SJCRH30 (cell line): ENCODE results near the gene CMIP. TPM values are rescaled to one million over a fixed set of nuclear protein-coding genes. Genes with fewer than 3 reads are reported as not detected.

Source experiments
- DNase-seq, 2 experiments: peaks; one replicate each; pipeline ENCODE4 v3.0.0-alpha.2; 2015 to 2020
- H3K27ac ChIP-seq: fragments of 250-450 bp; sonication (Bioruptor Pico); 2 replicates; pipeline ENCODE4 v1.5.1; 2020; ENCODE audit warnings: mild to moderate bottlenecking, moderate library complexity
- H3K27me3 ChIP-seq: fragments of 250-450 bp; sonication (Bioruptor Pico); 2 replicates; pipeline ENCODE4 v1.5.1; 2020; ENCODE audit warnings: mild to moderate bottlenecking, moderate library complexity
- H3K36me3 ChIP-seq: fragments of 250-450 bp; sonication (Bioruptor Pico); 2 replicates; pipeline ENCODE4 v1.5.1; 2020; ENCODE audit warnings: mild to moderate bottlenecking, moderate library complexity
- H3K4me1 ChIP-seq: fragments of 250-450 bp; sonication (Bioruptor Pico); 2 replicates; pipeline ENCODE4 v1.5.1; 2020; ENCODE audit warnings: mild to moderate bottlenecking, moderate library complexity
- H3K4me3 ChIP-seq: fragments of 250-450 bp; sonication (Bioruptor Pico); 2 replicates; pipeline ENCODE4 v1.5.1; 2020; ENCODE audit warnings: mild to moderate bottlenecking, moderate library complexity
- H3K9me3 ChIP-seq: fragments of 250-450 bp; sonication (Bioruptor Pico); replicated peaks from 2 replicates; pipeline ENCODE4 v1.5.1; 2020; ENCODE audit warnings: mild to moderate bottlenecking, moderate library complexity
- total RNA-seq: library from RNA; depleted of rRNA; stranded (reverse); fragments of >200 nt; shearing (Covaris generic); gene quantifications from 2 replicates; pipeline ENCODE4 v1.2.3, GENCODE V29; 2014

The CMIP gene
- total RNA-seq, 1 experiment from 2014 or later, result 12.9 TPM

DNA sequence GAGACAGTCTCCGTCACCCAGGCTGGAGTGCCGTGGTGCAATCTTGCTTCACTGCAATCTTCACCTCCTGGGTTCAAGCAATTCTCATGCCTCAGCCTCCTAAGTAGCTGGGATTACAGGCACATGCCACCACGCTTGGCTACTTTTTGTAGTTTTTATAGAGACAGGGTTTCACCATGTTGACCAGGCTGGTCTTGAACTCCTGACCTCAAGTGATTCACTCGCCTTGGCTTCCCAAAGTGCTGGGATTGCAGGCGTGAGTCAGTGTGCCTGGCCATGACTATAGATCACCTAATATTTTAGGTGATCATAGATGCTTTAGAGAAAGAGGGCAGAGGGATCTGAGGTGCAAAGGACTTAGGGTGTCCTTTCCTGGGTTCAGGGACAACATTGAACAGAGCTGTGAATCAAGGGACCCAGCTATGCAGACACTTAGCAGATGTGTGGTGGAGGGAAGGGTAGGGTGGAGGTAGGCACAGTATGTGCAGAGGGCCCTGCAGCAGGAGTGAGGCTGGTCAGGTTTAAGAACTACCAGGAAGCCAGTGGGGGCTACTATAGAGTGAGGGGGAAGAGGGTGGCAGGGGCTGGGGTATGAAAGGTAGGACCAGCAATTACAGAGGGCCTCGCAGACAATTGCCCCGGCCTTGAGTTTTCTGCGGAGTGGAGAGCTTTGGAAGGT lies 116.5 kb downstream of the CMIP start:
- Histone ChIP-seq H3K9me3 (no peaks in the 10 kb centered on the region), H3K36me3 (no peaks in the 10 kb centered on the region), H3K27me3 (no peaks in the 10 kb centered on the region), H3K4me1 (no peaks in the 10 kb centered on the region), H3K4me3 (no peak overlapping the region), H3K27ac (no peak overlapping the region)
- no peak for DNase-seq

DNA sequence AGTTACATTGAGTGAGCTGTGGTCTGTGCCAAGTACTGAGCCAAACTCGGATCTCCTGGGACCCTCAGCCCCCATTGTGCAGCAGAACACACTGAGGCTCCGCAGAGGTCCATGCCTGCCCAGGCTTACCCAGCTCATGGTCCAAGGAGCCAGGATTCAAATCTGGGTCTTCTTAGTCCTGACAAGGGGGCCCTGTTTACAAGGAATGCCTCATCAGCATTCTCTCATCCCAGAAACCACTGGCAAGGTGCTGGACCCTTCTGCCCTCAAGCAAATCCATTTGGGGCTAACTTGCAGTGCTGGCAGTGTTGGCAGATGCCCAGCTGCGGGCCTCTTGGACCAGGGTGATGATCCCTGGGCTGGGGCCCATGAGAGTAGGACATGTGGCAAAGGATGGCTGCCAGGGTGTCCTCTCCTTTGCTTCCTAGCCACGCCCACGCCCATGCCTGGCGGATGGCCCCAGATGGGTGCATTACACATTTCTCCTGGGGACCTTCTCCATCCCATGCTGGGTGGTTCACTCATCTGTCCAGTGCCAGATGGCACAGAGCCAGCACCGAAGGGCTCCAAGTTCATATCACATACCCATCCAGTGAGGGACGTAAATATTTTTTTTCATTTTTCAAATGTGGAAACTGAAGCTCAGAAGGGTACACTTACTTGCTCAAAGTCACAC lies 117.7 kb downstream of the CMIP start:
- H3K27me3 ChIP-seq, result no peaks in the 10 kb centered on the region
- no peak for DNase-seq
- no peaks in the 10 kb centered on the region for H3K4me1 ChIP-seq
- H3K27ac ChIP-seq, result no peak overlapping the region
- H3K4me3 ChIP-seq, result no peak overlapping the region
- H3K36me3 ChIP-seq, result no peaks in the 10 kb centered on the region
- no peaks in the 10 kb centered on the region for H3K9me3 ChIP-seq

DNA sequence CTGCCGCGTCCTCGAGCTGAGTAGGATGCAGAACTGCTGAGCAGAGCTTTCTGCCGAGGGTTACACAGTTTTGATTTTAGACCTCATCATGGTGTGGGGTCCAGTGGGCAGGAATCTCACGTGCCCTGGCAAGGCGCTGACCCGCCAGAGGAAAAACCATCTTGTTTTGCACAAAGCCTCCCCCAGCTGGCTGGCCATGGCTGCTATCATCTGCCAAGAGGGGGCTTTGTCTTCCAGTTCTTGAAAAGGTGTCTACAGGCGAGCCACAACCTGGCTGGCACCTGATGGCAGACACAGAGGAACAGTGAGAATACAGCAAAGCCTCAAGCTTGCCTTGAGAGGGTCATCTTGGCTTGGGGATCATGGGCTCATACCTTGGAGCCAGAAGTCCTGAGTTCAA lies 118.3 kb downstream of the CMIP start:
- no peaks in the 10 kb centered on the region for H3K36me3 ChIP-seq
- no peak for DNase-seq
- H3K4me3 ChIP-seq, result no peak overlapping the region
- no peaks in the 10 kb centered on the region for H3K9me3 ChIP-seq
- H3K27ac ChIP-seq, result no peak overlapping the region
- H3K4me1 ChIP-seq, result no peaks in the 10 kb centered on the region
- no peaks in the 10 kb centered on the region for H3K27me3 ChIP-seq

DNA sequence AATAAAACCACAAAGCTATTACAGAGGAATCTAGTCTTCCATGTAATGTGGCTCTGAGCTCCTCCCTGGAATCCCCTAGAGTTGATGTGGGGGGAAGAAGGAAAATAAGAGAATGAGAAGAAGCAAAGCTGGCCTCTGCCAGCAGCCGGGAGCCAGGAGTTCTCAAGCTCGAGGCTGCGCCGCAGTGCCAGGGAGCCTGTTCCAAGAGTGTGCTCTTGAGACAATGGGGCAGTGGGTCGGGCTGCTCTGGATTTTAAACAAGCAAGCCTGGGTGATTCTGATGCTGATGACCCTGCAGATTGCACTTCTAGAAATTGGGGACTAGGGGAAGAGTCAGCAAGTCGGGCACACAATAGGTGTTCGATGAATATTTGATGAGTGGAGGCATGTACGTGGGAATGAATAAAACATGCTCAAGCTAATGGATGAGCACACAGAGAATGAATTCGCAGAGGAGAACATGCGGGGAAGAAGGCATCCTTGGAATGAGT lies 119.9 kb downstream of the CMIP start:
- H3K27ac ChIP-seq, result no peak overlapping the region
- no peaks in the 10 kb centered on the region for H3K9me3 ChIP-seq
- no peak for DNase-seq
- no peak overlapping the region for H3K4me3 ChIP-seq
- H3K36me3 ChIP-seq, result no peaks in the 10 kb centered on the region
- no peaks in the 10 kb centered on the region for H3K27me3 ChIP-seq
- no peaks in the 10 kb centered on the region for H3K4me1 ChIP-seq

DNA sequence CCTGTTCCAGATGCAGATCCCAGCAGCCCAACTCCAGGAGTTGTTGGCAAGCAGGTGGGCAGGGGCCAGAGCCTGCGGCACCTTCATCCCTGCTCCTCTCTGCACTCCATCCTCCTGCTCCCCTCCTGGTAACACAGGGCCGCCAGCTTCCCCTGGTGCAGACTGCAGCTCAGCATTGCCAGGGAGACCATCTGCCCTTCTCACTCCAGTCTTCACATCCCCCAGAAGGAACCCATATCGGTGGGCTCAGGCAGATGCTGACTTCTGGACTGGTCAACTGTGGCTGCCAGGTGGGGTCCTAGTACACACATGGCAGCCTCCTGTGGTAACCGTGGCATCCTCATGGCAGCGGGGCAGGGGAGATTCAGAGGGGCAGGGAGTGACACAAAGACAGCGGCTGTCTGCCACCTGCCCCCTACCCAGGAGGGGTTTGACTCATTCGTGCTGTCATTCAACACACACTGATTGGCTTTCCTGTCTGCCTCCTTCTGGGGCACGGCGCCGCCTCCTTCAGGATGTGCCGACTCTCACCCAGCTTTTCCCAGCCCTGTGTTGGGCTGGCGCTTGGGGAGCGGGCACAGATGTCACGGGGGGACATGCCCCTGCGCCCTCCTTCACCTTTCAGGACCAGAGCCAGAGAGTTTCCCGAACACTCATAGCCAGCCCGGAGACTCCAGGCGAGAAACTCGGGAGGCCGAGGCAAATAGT lies 120.9 kb downstream of the CMIP start:
- Histone ChIP-seq H3K27ac (no peak overlapping the region), H3K36me3 (no peaks in the 10 kb centered on the region), H3K4me1 (no peaks in the 10 kb centered on the region), H3K4me3 (no peak overlapping the region), H3K9me3 (no peaks in the 10 kb centered on the region), H3K27me3 (no peaks in the 10 kb centered on the region)
- no peak for DNase-seq

DNA sequence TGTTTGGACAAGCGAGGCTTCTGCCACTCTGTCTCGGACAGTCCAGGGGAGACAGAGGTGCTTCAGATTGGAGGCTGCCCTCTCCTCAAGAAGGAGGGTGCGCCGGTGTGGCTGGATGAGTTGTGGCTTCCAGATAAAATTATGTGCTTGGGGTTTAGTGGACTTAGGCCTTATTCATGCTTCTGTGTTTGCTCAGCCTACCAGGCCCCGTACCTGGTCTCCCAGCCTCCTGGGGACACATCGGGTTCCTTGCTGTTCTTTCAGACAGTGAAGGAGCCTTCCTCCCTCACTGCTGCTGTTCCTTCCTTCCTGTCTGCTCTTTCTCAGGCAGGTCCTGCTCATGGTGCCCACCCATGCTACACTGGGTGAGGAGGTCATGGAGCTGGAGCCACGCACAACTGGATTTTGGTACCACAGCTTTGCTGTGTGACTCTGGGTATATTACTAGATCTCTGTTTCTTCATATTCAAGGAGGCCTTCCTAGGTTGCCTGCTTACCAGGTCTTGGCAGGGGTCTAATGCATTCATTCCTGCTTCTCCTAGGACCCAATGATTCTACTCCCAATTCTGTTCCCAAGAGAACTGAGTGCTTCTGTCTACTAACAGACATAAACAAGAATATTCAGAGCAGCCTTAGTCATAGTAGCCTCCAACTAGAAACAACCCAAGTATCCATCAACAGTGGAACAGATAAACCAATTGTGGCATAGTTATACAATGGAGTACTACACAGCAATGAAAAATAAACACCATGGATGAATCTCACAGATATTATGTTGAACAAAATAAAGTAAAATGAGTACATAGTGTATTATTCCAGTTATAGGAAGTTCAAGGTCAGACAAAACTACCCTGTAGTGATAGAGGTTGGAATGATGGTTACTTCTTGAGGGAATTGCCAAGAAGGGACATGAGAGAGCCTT lies 121.7 kb downstream of the CMIP start:
- DNase-seq, result no peak
- no peak overlapping the region for H3K4me3 ChIP-seq
- H3K27ac ChIP-seq, result no peak overlapping the region
- no peaks in the 10 kb centered on the region for H3K27me3 ChIP-seq
- no peaks in the 10 kb centered on the region for H3K9me3 ChIP-seq
- no peaks in the 10 kb centered on the region for H3K4me1 ChIP-seq
- H3K36me3 ChIP-seq, result no peaks in the 10 kb centered on the region

DNA sequence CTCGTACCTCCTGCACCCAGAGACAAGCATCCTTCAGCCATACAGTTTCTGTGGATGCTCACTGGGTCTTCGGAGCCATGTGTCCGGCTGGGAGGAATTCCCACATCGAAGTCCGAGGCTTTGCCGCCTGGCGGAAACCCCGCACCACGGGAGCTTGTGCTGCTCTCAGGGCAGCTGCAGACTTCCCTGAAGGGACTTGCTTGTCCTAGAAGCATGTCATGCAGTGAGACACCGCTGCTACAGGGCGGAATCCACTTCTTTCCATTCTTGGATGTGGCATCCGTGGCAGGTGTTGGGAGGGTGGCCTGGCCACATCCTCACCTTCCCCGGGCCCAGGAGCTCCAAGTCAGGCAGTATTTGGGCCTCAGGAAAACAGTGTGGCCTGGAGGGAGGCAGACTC lies 122.5 kb downstream of the CMIP start:
- no peak overlapping the region for H3K27ac ChIP-seq
- H3K9me3 ChIP-seq, result no peaks in the 10 kb centered on the region
- no peak for DNase-seq
- H3K4me3 ChIP-seq, result no peak overlapping the region
- H3K4me1 ChIP-seq, result no peaks in the 10 kb centered on the region
- H3K36me3 ChIP-seq, result no peaks in the 10 kb centered on the region
- H3K27me3 ChIP-seq, result no peaks in the 10 kb centered on the region

DNA sequence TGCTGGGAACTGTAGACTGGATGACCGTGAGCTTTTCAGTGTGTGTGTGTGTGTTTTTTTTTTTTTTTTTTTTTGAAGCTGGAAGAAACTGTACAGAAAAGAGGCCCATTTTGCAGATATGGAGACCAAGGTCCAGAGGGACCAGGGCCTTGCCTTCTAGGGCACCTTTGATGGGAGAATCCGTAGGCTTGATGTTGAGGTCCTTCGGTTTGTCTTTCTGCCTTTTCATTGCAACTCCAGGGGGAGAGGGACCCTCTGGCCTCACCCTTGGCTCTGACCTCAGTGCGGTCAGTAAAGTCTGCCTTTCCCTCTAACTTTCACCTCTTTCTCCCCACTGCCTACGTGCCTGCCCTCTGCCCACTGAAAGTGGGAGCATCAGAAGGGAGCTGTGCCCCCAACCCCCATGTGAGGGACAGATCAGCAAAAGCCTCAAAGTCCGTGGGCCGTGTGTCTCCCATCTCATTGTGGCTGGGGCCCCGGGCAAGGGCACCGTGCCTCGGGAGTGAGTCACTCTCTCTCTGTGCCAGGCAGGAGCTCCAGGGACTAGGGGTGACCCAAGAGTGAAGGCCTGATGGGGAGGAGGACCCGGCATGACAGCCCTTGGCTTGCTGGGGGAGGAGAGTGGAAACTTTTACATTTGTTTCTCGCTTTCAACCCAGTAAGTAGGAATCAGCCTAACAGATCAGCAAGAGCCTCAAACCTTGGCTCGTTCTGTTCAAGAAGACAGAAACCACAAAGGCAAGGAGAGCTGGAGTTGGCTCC lies 123.6 kb downstream of the CMIP start:
- Histone ChIP-seq H3K9me3 (no peaks in the 10 kb centered on the region), H3K4me1 (no peaks in the 10 kb centered on the region), H3K27me3 (no peaks in the 10 kb centered on the region), H3K4me3 (no peak overlapping the region), H3K27ac (no peak overlapping the region), H3K36me3 (no peaks in the 10 kb centered on the region)
- DNase-seq, result no peak

DNA sequence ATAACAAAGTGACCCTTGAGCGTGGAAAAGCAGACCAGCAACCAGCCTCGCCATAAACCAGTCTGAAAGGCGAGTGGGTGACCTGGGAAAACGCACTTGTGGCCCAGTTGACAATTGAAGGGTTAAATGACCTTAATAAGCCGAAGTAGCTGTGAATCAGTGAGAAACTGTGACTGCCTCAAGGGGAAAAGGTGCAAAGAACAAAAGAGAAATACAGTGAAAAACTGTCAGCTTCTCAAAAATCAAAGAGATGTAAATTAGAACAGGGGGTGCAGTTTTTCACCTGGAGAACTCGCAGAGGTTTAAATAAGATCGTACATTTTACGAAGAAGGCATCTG lies 124.1 kb downstream of the CMIP start:
- no peaks in the 10 kb centered on the region for H3K27me3 ChIP-seq
- DNase-seq, result no peak
- no peaks in the 10 kb centered on the region for H3K9me3 ChIP-seq
- H3K27ac ChIP-seq, result no peak overlapping the region
- H3K4me1 ChIP-seq, result no peaks in the 10 kb centered on the region
- no peaks in the 10 kb centered on the region for H3K36me3 ChIP-seq
- H3K4me3 ChIP-seq, result no peak overlapping the region

DNA sequence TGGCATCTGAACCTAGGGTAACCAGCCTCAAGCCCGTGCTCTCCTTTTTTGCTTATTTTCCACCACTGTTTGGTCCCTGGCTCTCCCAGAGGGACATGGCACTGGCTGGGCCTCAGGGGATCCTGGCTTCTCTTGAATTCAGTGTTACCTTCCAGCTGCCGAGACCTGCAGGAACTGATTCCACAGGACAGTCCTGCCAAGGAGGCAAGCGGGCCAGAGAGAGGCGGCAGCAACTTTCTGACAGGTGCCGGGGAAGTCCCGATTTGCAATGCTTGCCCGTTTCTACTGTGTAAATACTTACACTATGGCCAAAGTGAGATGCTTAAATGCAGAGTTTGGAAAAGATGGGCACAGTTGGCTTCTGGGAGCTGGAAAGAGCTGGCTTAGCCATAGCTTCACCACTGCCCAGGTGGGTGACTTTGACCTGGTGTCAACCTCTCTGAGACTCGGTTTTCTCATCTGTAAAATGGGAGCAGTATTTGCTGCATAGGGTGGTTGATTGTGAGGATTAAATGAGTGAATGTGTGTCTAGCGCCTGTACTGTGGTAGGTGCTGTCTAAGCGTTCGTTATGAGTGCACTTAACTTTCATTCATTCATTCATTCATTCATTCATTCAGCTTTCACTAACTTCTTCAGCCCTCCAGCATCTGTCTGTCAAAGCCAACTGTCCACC lies 124.9 kb downstream of the CMIP start:
- no peaks in the 10 kb centered on the region for H3K9me3 ChIP-seq
- H3K27me3 ChIP-seq, result no peaks in the 10 kb centered on the region
- H3K4me3 ChIP-seq, result no peak overlapping the region
- no peaks in the 10 kb centered on the region for H3K4me1 ChIP-seq
- no peak for DNase-seq
- no peaks in the 10 kb centered on the region for H3K36me3 ChIP-seq
- H3K27ac ChIP-seq, result no peak overlapping the region

DNA sequence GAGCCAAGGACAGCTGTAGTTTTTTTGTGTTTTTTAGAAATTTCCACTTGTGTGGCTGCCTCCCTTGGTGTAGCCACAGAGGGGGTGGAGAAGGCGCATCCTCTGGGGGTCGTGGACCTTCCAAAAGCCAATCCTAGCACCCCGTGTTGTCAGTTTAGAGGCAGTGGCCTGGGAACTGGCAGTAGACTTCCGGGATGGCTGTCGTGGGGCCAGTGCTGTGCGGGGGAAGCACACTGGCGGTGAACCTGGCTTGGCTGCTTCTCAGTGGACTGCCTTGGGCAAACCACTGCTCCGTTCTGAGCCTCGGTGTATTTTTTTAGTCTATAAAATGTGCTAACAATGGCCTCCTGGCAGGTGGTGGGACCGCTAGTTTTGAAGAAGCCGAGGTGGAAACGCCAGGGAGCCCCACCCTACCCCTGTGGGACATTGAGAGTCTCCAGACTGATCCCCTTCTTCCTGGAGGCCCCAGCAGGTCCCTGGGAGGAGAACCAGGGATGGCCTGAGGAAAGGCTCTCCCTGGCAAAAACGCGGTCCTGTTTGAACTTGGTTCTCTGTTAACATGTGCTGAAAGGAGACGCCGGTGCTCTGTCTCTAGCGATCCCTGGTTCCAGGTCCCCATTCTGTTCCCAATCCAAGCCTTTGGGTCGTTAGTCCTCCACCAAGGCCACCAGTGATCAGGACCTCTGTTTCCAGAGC lies 125.7 kb downstream of the CMIP start:
- no peak for DNase-seq
- no peaks in the 10 kb centered on the region for H3K27me3 ChIP-seq

GRCh38 chr16:81571175-81571574 lies 126.6 kb downstream of the CMIP start:
- Histone ChIP-seq H3K9me3 (no peaks in the 10 kb centered on the region), H3K4me1 (no peaks in the 10 kb centered on the region), H3K27me3 (no peaks in the 10 kb centered on the region), H3K27ac (no peak overlapping the region), H3K4me3 (no peak overlapping the region), H3K36me3 (no peaks in the 10 kb centered on the region)
- no peak for DNase-seq

More for the DNA sequence above, 125.7 kb downstream of the CMIP start:
- Histone ChIP-seq H3K27ac (no peak overlapping the region), H3K4me1 (no peaks in the 10 kb centered on the region), H3K4me3 (no peak overlapping the region), H3K36me3 (no peaks in the 10 kb centered on the region), H3K9me3 (no peaks in the 10 kb centered on the region)
